Tibial nerve (tissue), 4 donors: ENCODE measurements around the gene CFAP43.

Experiments
- EP300 ChIP-seq, 2 donors: sonication (generic); formaldehyde crosslinking; IDR thresholded peaks; one replicate each; pipeline ENCODE4 v1.6.1; 2017; ENCODE audit warnings: antibody characterized with exemption in 2 of 2, mild to moderate bottlenecking in 1 of 2
- TF ChIP-seq, protein P1 (sequence below), 5 experiments: fragments of 200-600 bp in 3 of 5; fragments of 450-650 bp in 2 of 5; sonication (generic) in 3 of 5; IDR thresholded peaks; one replicate each; pipeline ENCODE4 v1.5.1; 2016 to 2019; ENCODE audit warnings: antibody characterized with exemption in 5 of 5, mild to moderate bottlenecking in 3 of 5, moderate library complexity in 2 of 5

- TF ChIP-seq, protein P1, sequence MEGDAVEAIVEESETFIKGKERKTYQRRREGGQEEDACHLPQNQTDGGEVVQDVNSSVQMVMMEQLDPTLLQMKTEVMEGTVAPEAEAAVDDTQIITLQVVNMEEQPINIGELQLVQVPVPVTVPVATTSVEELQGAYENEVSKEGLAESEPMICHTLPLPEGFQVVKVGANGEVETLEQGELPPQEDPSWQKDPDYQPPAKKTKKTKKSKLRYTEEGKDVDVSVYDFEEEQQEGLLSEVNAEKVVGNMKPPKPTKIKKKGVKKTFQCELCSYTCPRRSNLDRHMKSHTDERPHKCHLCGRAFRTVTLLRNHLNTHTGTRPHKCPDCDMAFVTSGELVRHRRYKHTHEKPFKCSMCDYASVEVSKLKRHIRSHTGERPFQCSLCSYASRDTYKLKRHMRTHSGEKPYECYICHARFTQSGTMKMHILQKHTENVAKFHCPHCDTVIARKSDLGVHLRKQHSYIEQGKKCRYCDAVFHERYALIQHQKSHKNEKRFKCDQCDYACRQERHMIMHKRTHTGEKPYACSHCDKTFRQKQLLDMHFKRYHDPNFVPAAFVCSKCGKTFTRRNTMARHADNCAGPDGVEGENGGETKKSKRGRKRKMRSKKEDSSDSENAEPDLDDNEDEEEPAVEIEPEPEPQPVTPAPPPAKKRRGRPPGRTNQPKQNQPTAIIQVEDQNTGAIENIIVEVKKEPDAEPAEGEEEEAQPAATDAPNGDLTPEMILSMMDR (IDR thresholded peaks at IDR 0.05), result no peak
- no peak for TF ChIP-seq EP300 (IDR thresholded peaks at IDR 0.05)
These were observed 102.1 kb downstream of the CFAP43 start for GRCh38 chr10:104130041-104130440.
